Osteoblast (primary cell): ENCODE data around the gene BLOC1S4. TPM values are rescaled to one million over a fixed set of nuclear protein-coding genes. Genes with fewer than 3 reads are reported as not detected.
A peak's percentile ranks its signal among the peaks of the same experiment; 100 is the strongest.

ENCODE experiments used
- DNase-seq: peaks from one replicate; pipeline ENCODE4 v3.0.0; 2011; ENCODE audit warnings: low spot score, mixed read lengths; ENCODE audit not compliant: insufficient read length; ENCODE audit errors: missing footprints
- H2AFZ ChIP-seq: 2 replicates; pipeline ENCODE4 v1.6.0; 2011; ENCODE audit warnings: mild to moderate bottlenecking, low read length
- H3K27ac ChIP-seq: 2 replicates; pipeline ENCODE4 v1.5.1; 2011; ENCODE audit warnings: mild to moderate bottlenecking, low read depth, low read length, moderate library complexity
- H3K27me3 ChIP-seq: 2 replicates; pipeline ENCODE4 v1.6.0; 2012; ENCODE audit warnings: mild to moderate bottlenecking, control low read depth, inconsistent platforms, low read length, moderate library complexity; ENCODE audit not compliant: insufficient read depth
- H3K36me3 ChIP-seq: 2 replicates; pipeline ENCODE4 v1.5.1; 2011; ENCODE audit warnings: mild to moderate bottlenecking, low read length, control low read depth, moderate library complexity; ENCODE audit not compliant: insufficient read depth
- H3K4me1 ChIP-seq: 2 replicates; pipeline ENCODE4 v1.5.1; 2011; ENCODE audit warnings: mild to moderate bottlenecking, low read length, control low read depth, moderate library complexity; ENCODE audit not compliant: insufficient read depth
- H3K4me2 ChIP-seq: 2 replicates; pipeline ENCODE4 v1.6.0; 2011; ENCODE audit warnings: mild to moderate bottlenecking, low read length; ENCODE audit not compliant: insufficient read depth
- H3K4me3 ChIP-seq: fragments of 200-600 bp; sonication (generic); 3 replicates; pipeline ENCODE4 v1.5.1; 2012; ENCODE audit warnings: mild to moderate bottlenecking, low read length, inconsistent platforms; ENCODE audit not compliant: insufficient read depth
- H3K79me2 ChIP-seq: 2 replicates; pipeline ENCODE4 v1.6.0; 2012; ENCODE audit warnings: mild to moderate bottlenecking, low read length, control low read depth, inconsistent platforms; ENCODE audit not compliant: insufficient read depth
- H3K9me3 ChIP-seq: 2 replicates; pipeline ENCODE4 v1.5.1; 2011; ENCODE audit warnings: low read depth, low read length, control low read depth
- H4K20me1 ChIP-seq: 2 replicates; pipeline ENCODE4 v1.6.0; 2012; ENCODE audit warnings: mild to moderate bottlenecking, low read length, control low read depth; ENCODE audit not compliant: insufficient read depth
- CTCF ChIP-seq: IDR thresholded peaks from 2 replicates; pipeline ENCODE4 v1.5.1; 2011; ENCODE audit warnings: mild to moderate bottlenecking, low read depth, low read length, moderate library complexity; ENCODE audit errors: extremely low read depth
- total RNA-seq: library from RNA; depleted of rRNA; stranded (reverse); fragments of >200 nt; gene quantifications from 2 replicates; pipeline ENCODE4 v1.2.3, GENCODE V29; 2012

BLOC1S4 gene
- total RNA-seq, 1 donor: 10.9 TPM

- Histone ChIP-seq H3K27me3 (no peaks in the 10 kb centered on the region), H4K20me1 (peaks cover 20% of the 10 kb centered on the region), H3K4me2 (no peak overlapping the region), H3K4me3 (no peak overlapping the region), H3K4me1 (peaks cover 11% of the 10 kb centered on the region), H3K36me3 (no peaks in the 10 kb centered on the region), H3K79me2 (peaks cover 22% of the 10 kb centered on the region), H3K9me3 (no peaks in the 10 kb centered on the region), H3K27ac (no peak overlapping the region), H2AFZ (no peak overlapping the region)
- no peak for DNase-seq
- no peak for TF ChIP-seq CTCF
Observed at GRCh38 chr4:6718932-6719610, 3.1 kb downstream of the BLOC1S4 start.

DNA sequence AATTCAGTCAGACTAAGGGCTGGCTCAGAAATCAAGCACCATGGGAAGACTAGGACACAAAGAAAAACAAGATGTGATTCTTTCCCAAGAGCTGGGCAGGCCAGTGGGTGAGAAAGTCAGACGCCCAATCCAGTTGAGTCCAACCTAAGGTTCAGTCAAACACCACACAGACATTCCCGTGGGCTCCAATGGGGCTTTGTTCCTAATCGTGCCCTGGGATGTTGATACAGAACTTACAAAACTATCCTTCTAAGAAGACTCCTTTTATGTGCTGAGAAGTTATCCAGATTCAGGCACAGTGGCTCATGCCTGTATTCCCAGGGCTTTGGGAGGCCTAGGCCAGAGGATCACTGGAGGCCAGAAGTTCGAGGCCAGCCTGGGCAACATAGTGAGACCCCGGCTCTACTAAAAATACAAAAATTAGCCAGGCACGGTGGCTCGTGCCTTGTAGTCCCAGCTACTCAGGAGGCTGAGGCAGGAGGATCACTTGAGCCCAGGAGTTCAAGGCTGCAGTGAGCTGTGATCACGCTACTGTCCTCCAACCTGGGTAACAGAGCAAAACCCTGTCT is 3.7 kb downstream of the BLOC1S4 start:
- H3K27ac ChIP-seq: no peak overlapping the region
- H3K36me3 ChIP-seq: no peaks in the 10 kb centered on the region
- no peaks in the 10 kb centered on the region for H3K27me3 ChIP-seq
- peaks cover 13% of the 10 kb centered on the region for H3K4me1 ChIP-seq
- H3K79me2 ChIP-seq: peaks cover 22% of the 10 kb centered on the region
- peak overlapping the region; percentile 61 for H3K4me2 ChIP-seq
- H3K9me3 ChIP-seq: no peaks in the 10 kb centered on the region
- no peak overlapping the region for H3K4me3 ChIP-seq
- DNase-seq: peak; percentile 90
- no peak overlapping the region for H2AFZ ChIP-seq
- H4K20me1 ChIP-seq: peaks cover 20% of the 10 kb centered on the region
- TF ChIP-seq CTCF: no peak

DNA sequence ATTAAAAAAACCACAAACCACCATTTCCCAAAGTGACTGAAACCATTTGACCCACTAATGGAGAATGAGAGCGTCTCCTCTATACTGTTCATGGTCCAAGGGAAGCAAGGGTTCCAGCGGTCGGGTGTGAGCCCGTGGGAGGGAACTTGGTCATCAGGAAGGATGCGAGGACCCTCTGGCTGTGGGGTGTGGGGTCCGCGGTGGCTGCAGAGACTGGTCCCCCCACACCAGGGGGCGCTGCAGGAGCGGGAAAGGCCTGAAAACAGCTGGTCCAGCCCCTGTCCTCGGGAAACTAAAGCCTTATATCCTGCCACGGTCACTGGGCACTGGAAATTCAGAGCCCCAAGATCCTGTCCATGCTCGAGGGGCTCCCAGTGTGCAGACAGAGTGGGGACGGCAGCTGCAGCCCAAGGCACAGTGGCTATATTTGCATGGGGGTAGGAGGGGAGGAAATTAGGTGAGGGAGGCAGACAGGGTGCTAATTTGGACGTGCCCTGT is 4.3 kb downstream of the BLOC1S4 start:
- H2AFZ ChIP-seq: peak overlapping the region; percentile 79

More for the DNA sequence above, 4.3 kb downstream of the BLOC1S4 start:
- Histone ChIP-seq H3K9me3 (no peaks in the 10 kb centered on the region), H3K4me2 (peak overlapping the region; percentile 61), H3K27ac (no peak overlapping the region), H3K4me1 (peaks cover 13% of the 10 kb centered on the region), H3K79me2 (peaks cover 22% of the 10 kb centered on the region), H3K4me3 (peak overlapping the region; percentile 42), H3K27me3 (no peaks in the 10 kb centered on the region), H4K20me1 (peaks cover 20% of the 10 kb centered on the region), H3K36me3 (no peaks in the 10 kb centered on the region)
- DNase-seq: peak; percentile 99
- peak; percentile 91 for TF ChIP-seq CTCF
